G401 (cell line): Measurements from ENCODE around the gene CLHC1. TPM values are rescaled to one million over a fixed set of nuclear protein-coding genes. Genes with fewer than 3 reads are reported as not detected.
A peak's percentile ranks its signal among the peaks of the same experiment; 100 is the strongest.

ENCODE experiments used
- DNase-seq: peaks from one replicate; pipeline ENCODE4 v3.0.0-alpha.2; 2015; ENCODE audit warnings: low spot score
- in situ Hi-C: cut with HindIII; loops from 2 replicates; pipeline ENCODE4 v1.10.0; 2016; ENCODE audit warnings: low sequenced_read_pairs, mixed read lengths
- total RNA-seq: library from RNA; depleted of rRNA; stranded (reverse); fragments of >200 nt; shearing (Covaris generic); gene quantifications from 2 replicates; pipeline ENCODE4 v1.2.3, GENCODE V29; 2014

The CLHC1 gene
- total RNA-seq, 1 experiment from 2014 or later: 6.6 TPM

GRCh38 chr2:55180374-55180773 is 51.7 kb downstream of the CLHC1 start:
- in situ Hi-C loops: no loop called here
- no peak for DNase-seq

DNA sequence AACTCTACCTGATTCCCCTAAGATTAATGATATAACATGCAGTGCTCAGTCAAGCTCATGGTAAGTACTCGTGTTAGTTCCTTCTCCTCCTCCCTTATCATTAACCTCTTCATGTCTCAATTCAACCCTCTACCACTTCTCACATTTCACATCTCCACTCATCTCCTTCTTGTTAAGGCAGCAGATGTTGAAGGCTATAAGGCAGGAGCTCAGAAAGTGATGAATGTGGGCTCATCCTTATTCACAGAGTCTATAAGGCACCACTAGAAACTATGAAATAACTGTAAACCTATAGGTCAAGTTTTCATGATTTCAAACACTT is 56.0 kb downstream of the CLHC1 start:
- DNase-seq: no peak
- in situ Hi-C loops: no loop called here

GRCh38 chr2:55175254-55176093 is 56.6 kb downstream of the CLHC1 start:
- in situ Hi-C loops: no loop called here
- peak; percentile 71 for DNase-seq

GRCh38 chr2:55173438-55174054 is 58.5 kb downstream of the CLHC1 start:
- in situ Hi-C loops: loop anchor here (25.0 kb wide), 1 partner anchor 286 kb away; no protein-coding TSS in a partner anchor
- no peak for DNase-seq

GRCh38 chr2:55169915-55170314 is 62.2 kb downstream of the CLHC1 start:
- DNase-seq: no peak
- in situ Hi-C loops: loop anchor here (25.0 kb wide), 1 partner anchor 283 kb away; no protein-coding TSS in a partner anchor

GRCh38 chr2:55169359-55169758 is 62.7 kb downstream of the CLHC1 start:
- no peak for DNase-seq
- in situ Hi-C loops: loop anchor here (25.0 kb wide), 1 partner anchor 282 kb away; no protein-coding TSS in a partner anchor

DNA sequence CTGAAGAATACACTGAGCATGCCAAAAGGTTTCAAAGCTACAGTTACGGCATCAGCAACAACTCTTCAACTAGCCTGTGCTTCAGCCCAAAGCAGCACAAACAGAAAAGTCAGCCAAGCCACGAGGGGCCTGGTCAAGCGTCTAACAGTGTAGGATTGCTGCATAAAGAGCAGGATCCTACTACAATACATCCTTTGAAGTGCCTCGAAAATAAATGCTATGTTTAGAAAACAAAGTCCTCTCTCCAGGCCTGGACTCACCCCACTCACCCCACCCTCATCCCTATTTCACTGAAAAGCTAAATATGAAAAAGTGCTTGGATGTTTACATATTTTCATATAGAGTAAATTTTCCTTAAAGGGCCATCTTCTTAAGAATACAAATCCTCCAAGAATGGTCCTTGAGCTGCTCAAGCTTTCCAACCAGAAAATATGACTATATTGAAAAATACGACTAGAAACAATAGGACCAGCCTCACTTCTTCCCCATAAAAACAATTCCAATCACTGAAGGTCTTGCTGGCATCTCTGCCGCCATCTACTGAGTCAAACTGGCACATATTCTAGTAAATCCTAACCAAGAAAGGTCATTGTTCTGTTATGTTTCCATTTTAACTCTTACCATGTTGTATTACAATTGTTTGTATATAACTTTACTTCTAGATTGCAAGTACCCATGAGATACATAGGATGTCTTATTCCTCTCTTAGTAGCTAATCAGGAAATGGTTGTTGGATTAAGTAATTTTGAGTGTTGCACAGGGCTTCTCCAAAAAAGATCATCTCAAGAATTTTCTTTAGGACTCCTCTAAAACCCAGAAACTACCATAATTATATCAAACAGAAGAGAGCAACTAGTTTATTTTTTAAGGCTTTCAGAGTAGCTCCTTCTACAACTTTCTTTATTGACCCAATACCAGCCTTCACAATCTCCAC is 63.6 kb downstream of the CLHC1 start:
- in situ Hi-C loops: loop anchor here (25.0 kb wide), 1 partner anchor 281 kb away; no protein-coding TSS in a partner anchor
- DNase-seq: peak; percentile 85

DNA sequence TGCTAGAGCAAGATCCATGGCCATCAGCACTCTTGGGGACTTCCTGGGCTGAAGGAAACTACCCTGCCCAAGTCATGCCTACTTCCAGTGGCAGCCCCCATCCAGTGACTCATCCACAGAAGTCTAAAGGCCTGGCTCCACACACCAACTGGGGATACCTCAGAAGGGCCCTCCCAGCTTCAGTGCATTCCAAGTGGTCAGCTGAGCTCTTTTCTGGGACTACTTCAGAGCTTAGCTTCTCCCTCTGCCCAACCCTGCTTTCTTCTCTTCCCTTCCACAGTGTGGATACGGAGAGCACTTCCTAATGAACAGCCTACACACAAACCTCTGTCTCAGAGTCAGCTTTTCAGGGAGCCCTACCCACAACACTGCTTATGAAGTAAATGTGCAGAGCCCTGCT is 66.5 kb downstream of the CLHC1 start:
- in situ Hi-C loops: loop anchor here (25.0 kb wide), 1 partner anchor 278 kb away; no protein-coding TSS in a partner anchor
- no peak for DNase-seq

DNA sequence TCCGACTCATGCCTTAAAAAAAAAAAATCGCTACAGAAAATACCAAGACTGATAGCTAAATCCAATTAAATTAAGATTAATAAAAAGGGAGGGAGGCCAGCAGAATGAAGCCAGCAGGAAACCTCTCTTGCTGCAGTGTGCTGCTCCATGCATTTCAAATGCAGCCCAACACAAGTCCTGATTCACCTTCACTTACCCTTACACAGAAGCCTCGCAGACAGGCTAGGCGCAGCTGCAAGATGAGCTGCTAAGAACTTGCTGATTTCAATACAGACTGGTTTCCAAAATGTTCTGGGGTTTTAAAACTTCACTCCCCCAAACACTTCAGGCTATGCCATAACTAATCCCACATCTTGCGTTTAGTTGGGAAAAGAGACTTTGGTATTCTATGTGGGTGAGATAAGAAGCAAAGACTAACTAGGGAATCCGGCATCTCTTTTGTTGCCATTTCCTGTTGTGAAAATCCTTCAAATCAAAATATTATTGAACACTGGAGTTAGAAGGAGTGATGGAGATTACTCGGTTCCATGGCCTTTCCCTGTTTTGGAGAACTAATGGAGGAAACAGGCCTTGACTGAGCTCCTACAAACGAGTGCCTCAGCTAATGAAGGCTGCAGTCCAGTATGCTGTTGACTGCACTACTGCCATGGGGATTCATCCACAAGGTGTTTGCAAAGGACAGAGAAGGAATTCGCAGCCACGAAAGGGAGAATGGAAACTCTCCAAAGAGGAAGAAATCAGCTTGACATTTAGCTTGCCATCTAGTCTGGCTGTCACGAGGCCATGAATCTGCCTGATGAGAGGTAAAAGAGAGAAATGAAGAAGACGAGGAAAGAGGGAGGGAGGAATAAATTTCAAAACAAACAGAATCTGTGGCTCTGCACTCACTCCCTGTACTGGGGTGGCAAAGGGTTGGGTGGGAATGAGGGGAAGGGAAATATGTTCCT is 67.3 kb downstream of the CLHC1 start:
- peak; percentile 40 for DNase-seq
- in situ Hi-C loops: loop anchor here (25.0 kb wide), 1 partner anchor 278 kb away; no protein-coding TSS in a partner anchor

GRCh38 chr2:55163941-55164390 is 68.1 kb downstream of the CLHC1 start:
- in situ Hi-C loops: loop anchor here (25.0 kb wide), 1 partner anchor 277 kb away; no protein-coding TSS in a partner anchor

GRCh38 chr2:55163274-55163721 is 68.8 kb downstream of the CLHC1 start:
- in situ Hi-C loops: loop anchor here (25.0 kb wide), 1 partner anchor 276 kb away; no protein-coding TSS in a partner anchor
- peak; percentile 37 for DNase-seq

More at GRCh38 chr2:55163941-55164390, 68.1 kb downstream of the CLHC1 start:
- DNase-seq: peak; percentile 48

- no peak for DNase-seq
- in situ Hi-C loops: loop anchor here (25.0 kb wide), 1 partner anchor 275 kb away; no protein-coding TSS in a partner anchor
These were observed 69.6 kb downstream of the CLHC1 start for GRCh38 chr2:55162284-55163006.

DNA sequence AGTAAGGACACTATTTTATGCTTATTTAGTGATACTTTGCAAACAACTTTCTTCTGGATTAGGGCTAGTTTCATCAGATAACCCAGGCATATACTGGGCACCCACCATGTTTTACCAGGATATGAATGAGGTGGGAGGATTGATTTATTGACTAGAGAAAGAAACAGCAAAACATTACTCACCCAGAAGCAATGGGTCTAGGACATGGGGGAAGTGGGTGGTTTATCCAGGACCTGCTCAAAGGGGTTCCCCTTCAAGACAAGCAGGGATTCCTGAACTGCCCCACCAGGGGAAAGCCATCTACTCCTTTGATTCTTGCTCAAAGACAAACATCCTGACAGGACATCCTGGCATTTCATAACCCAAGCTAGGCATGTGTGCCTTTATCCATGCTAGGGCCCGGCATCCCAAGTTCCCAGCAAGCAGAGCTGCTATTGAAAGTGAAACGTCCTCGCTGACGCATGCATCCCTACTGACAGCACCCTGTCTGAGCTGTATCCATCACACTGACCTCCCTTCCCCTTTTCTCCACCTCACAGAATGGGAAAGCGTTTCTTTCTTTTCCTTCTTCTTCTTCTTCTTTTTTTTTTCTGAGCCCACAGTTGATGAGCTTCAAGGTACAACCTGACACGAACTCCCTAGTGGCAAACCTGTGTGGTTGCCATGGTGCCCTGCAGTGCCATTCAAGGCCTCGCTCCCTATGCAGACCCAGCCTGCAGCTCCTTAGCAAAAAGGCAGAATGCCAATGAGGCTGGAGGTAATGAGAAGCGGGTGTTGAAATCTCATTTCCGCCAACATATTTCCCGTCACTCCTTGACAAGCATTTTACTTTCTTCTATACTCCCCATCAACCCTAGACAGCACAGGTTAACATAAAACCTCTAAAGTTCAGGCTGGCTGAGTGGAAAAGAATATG is 70.5 kb downstream of the CLHC1 start:
- in situ Hi-C loops: loop anchor here (25.0 kb wide), 1 partner anchor 274 kb away; no protein-coding TSS in a partner anchor
- DNase-seq: no peak

DNA sequence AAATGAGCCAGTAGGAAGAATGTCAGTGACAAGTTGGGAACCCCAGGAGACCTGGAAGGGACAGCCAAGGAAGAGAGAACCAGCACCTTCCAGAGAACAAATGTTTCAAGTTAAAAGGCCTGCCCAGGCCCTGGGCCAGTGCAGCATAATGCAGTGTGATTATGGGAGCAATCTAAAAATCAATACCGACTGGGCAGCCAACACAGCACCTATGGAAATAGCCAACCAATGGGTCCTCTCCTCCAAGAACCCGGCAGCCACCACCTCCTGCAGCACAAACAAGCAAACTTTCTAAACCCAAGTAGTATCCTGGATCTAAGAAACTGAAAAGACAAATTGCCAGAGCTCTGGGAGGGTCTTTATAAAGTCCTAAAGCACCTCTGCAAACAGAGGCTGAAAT is 71.7 kb downstream of the CLHC1 start:
- no peak for DNase-seq
- in situ Hi-C loops: loop anchor here (25.0 kb wide), 1 partner anchor 273 kb away; no protein-coding TSS in a partner anchor

DNA sequence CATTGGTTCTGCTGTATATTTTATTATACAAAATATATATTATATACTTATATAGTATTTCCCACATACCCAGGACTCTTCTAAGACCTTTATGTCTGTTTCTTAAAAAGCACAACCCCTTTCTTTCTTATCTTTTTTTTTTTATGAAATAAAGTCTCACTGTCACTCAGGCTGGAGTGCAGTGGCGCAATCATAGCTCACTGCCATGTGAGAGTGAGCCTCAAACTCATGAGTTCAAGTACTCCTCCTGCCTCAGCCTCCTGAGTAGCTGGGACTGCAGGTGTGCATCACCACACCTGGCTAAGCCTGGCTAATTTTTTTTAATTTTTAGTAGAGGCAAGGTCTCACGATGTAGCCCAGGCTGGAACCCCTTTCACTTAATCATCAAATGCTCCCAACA is 72.3 kb downstream of the CLHC1 start:
- in situ Hi-C loops: loop anchor here (25.0 kb wide), 1 partner anchor 272 kb away; no protein-coding TSS in a partner anchor

DNA sequence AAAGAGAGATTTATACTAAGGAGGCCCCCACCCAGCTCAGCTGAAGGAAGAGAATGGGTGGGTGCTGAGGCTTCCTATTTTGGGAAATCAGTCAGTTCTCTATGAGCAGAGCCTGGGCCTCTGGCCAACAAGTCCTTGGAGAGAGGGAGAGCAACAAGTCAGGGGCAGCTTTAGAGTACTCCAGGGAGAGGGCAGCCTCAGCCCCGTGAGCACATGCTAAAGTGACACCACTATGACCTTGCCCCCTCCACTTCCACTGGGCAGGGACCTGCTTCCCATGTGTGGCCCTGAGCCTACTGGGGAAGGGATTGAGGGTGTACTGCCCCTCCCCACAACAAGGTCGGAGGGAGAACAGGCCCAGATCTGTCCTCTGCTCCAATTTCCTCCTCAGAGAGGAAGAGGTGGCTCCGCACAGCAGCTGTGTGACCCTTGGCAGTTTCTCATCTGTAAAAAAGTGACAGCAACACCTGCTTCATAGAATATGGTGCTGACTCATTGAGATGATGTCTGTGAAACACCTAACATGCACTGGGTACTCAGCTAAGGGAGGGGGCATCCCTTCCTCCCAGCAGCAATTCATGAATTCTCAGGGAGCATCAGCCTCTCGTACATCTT is 72.9 kb downstream of the CLHC1 start:
- no peak for DNase-seq
- in situ Hi-C loops: loop anchor here (25.0 kb wide), 1 partner anchor 272 kb away; no protein-coding TSS in a partner anchor

More for the DNA sequence above, 72.3 kb downstream of the CLHC1 start:
- DNase-seq: no peak
